Measurements from ENCODE around the gene THADA. TPM values are rescaled to one million over a fixed set of nuclear protein-coding genes. Genes with fewer than 3 reads are reported as not detected.

The THADA gene
- total RNA-seq, 2 donors from 2014 or later = 41.1 to 54.3 TPM

GRCh38 chr2:43594875-43595274 lies 963 bp downstream of the THADA start:
- H3K4me3 ChIP-seq = peak overlapping the region in 1 of 2 donors; percentile 68
- peaks cover 6% of the 10 kb centered on the region for H3K4me1 ChIP-seq (replicated peaks)
- H3K9me3 ChIP-seq = no peaks in the 10 kb centered on the region
- no peaks in the 10 kb centered on the region for H3K36me3 ChIP-seq
- TF ChIP-seq CTCF (IDR thresholded peaks at IDR 0.05) (no peak), POLR2A (IDR thresholded peaks at IDR 0.05) (no peak), POLR2AphosphoS5 (IDR thresholded peaks at IDR 0.05) (no peak)
- H3K27ac ChIP-seq = no peak overlapping the region
- no peak for DNase-seq (ENCODE audit: low spot score)
- 94% methylated on average over 3 of the region's 3 CpGs for WGBS
- H3K27me3 ChIP-seq (replicated peaks; ENCODE audit: insufficient read depth) = no peaks in the 10 kb centered on the region
- intact Hi-C loops (cut with DNase I) = no loop called here

GRCh38 chr2:43593254-43593653 lies 2.6 kb downstream of the THADA start:
- TF ChIP-seq POLR2AphosphoS5 (IDR thresholded peaks at IDR 0.05) (no peak), CTCF (IDR thresholded peaks at IDR 0.05) (no peak), POLR2A (IDR thresholded peaks at IDR 0.05) (no peak)
- Histone ChIP-seq H3K4me1 (replicated peaks) (peaks cover 6% of the 10 kb centered on the region), H3K27me3 (replicated peaks; ENCODE audit: insufficient read depth) (no peaks in the 10 kb centered on the region), H3K36me3 (no peaks in the 10 kb centered on the region), H3K9me3 (no peaks in the 10 kb centered on the region), H3K27ac (no peak overlapping the region), H3K4me3 (no peak overlapping the region)
- intact Hi-C loops (cut with DNase I) = no loop called here
- 70% methylated on average over 3 of the region's 3 CpGs for WGBS
- DNase-seq (ENCODE audit: low spot score) = no peak

- H3K4me3 ChIP-seq = no peak overlapping the region
- no peaks in the 10 kb centered on the region for H3K27me3 ChIP-seq (replicated peaks; ENCODE audit: insufficient read depth)
- TF ChIP-seq POLR2A (IDR thresholded peaks at IDR 0.05) = no peak
- TF ChIP-seq CTCF (IDR thresholded peaks at IDR 0.05) = no peak
- no peak for TF ChIP-seq POLR2AphosphoS5 (IDR thresholded peaks at IDR 0.05)
- H3K36me3 ChIP-seq = no peaks in the 10 kb centered on the region
- peaks cover 6% of the 10 kb centered on the region for H3K4me1 ChIP-seq (replicated peaks)
- H3K27ac ChIP-seq = no peak overlapping the region
- H3K9me3 ChIP-seq = no peaks in the 10 kb centered on the region
- no peak for DNase-seq (ENCODE audit: low spot score)
- intact Hi-C loops (cut with DNase I) = no loop called here
These were observed 3.4 kb downstream of the THADA start for GRCh38 chr2:43592443-43592842.

- Histone ChIP-seq H3K36me3 (no peaks in the 10 kb centered on the region), H3K27me3 (replicated peaks; ENCODE audit: insufficient read depth) (no peaks in the 10 kb centered on the region), H3K4me1 (replicated peaks) (no peaks in the 10 kb centered on the region), H3K27ac (no peak overlapping the region), H3K9me3 (no peaks in the 10 kb centered on the region), H3K4me3 (no peak overlapping the region)
- intact Hi-C loops (cut with DNase I) = no loop called here
- DNase-seq (ENCODE audit: low spot score) = no peak
- TF ChIP-seq POLR2A (IDR thresholded peaks at IDR 0.05) = no peak
- no peak for TF ChIP-seq CTCF (IDR thresholded peaks at IDR 0.05)
- no peak for TF ChIP-seq POLR2AphosphoS5 (IDR thresholded peaks at IDR 0.05)
- 94% methylated on average over 3 of the region's 3 CpGs for WGBS
These were observed 10.1 kb downstream of the THADA start for GRCh38 chr2:43585708-43586107.

- H3K4me1 ChIP-seq (replicated peaks) = no peaks in the 10 kb centered on the region
- H3K9me3 ChIP-seq = no peaks in the 10 kb centered on the region
- DNase-seq (ENCODE audit: low spot score) = no peak
- no peak for TF ChIP-seq POLR2A (IDR thresholded peaks at IDR 0.05)
- TF ChIP-seq CTCF (IDR thresholded peaks at IDR 0.05) = no peak
- TF ChIP-seq POLR2AphosphoS5 (IDR thresholded peaks at IDR 0.05) = no peak
- intact Hi-C loops (cut with DNase I) = no loop called here
- H3K4me3 ChIP-seq = no peak overlapping the region
- WGBS = 90% methylated on average over 5 of the region's 5 CpGs
- H3K27me3 ChIP-seq (replicated peaks; ENCODE audit: insufficient read depth) = no peaks in the 10 kb centered on the region
- no peak overlapping the region for H3K27ac ChIP-seq
- no peaks in the 10 kb centered on the region for H3K36me3 ChIP-seq
These were observed 16.4 kb downstream of the THADA start for GRCh38 chr2:43579275-43579981.
